OCI-LY3 (cell line): ENCODE results near the gene ANGPTL5.

Experiments used
- EZH2phosphoT487 ChIP-seq: fragments of 200-600 bp; shearing (Covaris generic); IDR thresholded peaks from 2 replicates; pipeline ENCODE4 v1.6.1; 2018; ENCODE audit warnings: antibody characterized with exemption, mixed run types, low read depth
- TF ChIP-seq, protein P1 (sequence below): fragments of 200-600, 300-600 bp; sonication (generic); IDR thresholded peaks from 2 replicates; pipeline ENCODE4 v1.5.1; 2014; ENCODE audit warnings: antibody characterized with exemption, low read length, low read depth

DNA sequence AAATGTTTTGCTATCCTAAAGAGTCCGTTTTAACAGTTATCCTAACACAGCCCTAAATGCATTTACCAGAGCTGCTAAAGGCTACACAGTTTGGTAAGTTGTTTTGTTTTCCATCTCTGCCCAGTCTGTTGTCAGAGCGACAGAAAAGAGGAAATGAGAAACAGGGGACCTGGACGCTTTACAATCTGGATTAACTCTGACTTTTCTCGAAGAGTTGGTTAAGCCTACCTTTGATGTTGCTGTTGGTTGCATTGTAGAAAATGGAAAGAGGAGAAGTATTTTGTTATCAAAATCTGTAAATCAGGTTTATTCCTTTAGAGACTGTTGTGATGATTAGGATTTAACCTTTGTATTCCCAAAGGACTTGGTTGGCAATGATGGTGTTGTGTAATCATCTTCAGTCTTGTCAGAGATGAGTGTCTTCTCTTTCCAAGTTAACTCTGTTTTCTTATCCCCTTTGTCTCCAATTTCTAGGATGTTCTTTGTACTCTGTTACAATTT is 481 bp downstream of the ANGPTL5 start:
- TF ChIP-seq, protein P1, sequence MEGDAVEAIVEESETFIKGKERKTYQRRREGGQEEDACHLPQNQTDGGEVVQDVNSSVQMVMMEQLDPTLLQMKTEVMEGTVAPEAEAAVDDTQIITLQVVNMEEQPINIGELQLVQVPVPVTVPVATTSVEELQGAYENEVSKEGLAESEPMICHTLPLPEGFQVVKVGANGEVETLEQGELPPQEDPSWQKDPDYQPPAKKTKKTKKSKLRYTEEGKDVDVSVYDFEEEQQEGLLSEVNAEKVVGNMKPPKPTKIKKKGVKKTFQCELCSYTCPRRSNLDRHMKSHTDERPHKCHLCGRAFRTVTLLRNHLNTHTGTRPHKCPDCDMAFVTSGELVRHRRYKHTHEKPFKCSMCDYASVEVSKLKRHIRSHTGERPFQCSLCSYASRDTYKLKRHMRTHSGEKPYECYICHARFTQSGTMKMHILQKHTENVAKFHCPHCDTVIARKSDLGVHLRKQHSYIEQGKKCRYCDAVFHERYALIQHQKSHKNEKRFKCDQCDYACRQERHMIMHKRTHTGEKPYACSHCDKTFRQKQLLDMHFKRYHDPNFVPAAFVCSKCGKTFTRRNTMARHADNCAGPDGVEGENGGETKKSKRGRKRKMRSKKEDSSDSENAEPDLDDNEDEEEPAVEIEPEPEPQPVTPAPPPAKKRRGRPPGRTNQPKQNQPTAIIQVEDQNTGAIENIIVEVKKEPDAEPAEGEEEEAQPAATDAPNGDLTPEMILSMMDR, result no peak
- TF ChIP-seq EZH2phosphoT487, result no peak
